ENCODE data around the gene KIAA0930. TPM values are rescaled to one million over a fixed set of nuclear protein-coding genes. Genes with fewer than 3 reads are reported as not detected.

KIAA0930 gene
- total and polyA plus RNA-seq, 5 donors = 14.8 to 34.1 (median 23.6) TPM

DNA sequence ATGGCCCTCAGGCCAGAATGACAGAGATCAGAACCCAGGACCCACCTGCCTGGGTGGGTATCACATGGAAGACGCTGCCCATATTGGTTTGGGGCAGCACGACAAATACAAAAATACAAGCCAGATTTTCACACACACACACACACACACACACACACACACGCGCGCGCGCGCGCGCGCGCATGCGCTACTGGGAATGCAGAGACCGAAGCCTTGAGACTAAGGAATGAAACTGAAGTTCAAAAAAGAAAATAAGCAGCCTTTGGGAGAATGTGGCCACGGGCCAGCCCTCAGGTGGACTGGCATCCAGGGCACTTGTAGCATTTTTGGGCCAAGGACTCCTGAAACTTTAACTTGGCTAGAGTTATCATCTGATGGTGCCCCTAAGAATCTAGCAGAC lies 98.3 kb downstream of the KIAA0930 start:
- Histone ChIP-seq H3K27me3 (ENCODE audit: control insufficient read depth, insufficient read depth) (no peaks in the 10 kb centered on the region), H3K27ac (ENCODE audit: low read length) (no peak overlapping the region), H3K4me3 (ENCODE audit: low read length) (no peak overlapping the region), H3K9me3 (ENCODE audit: control insufficient read depth, low read length) (no peaks in the 10 kb centered on the region), H3K4me1 (ENCODE audit: control insufficient read depth, insufficient read depth, low read length) (no peaks in the 10 kb centered on the region)
- intact Hi-C loops (cut with DNase I) = no loop called here
- 88% methylated on average over 15 of the region's 15 CpGs for WGBS
- DNase-seq (no peak), ATAC-seq (no peak)

Small RNA genes lying within 50 kb of the gene (microRNA-seq; reads per million reads assigned to microRNA genes)
- 1.1 to 5.5 reads per million in 2 donors for gene MIR1249

Other genes with a start within 250 kb of the KIAA0930 start
- gene PHF21B, start 230.9 kb downstream of the KIAA0930 start, total RNA-seq = 1 to 10 TPM in 3 of 4 donors, under 1 TPM in 1; 0.97 to 1.9 (median 1.3) TPM
- gene PHF21B, start 230.9 kb downstream of the KIAA0930 start, polyA plus RNA-seq = 0.50 TPM
- gene NUP50, start 77.0 kb downstream of the KIAA0930 start, total RNA-seq = 10 to 100 TPM; 15.3 to 24.8 (median 19.7) TPM
- gene NUP50, start 77.0 kb downstream of the KIAA0930 start, polyA plus RNA-seq = 5.8 TPM
- gene UPK3A, start 44.1 kb upstream of the KIAA0930 start, total RNA-seq = not detected
- not detected for gene UPK3A, start 44.1 kb upstream of the KIAA0930 start, polyA plus RNA-seq
- 10 to 100 TPM; 26.5 to 31.8 (median 28.4) TPM for gene FAM118A, start 69.0 kb upstream of the KIAA0930 start, total RNA-seq
- gene FAM118A, start 69.0 kb upstream of the KIAA0930 start, polyA plus RNA-seq = 21.1 TPM
- gene SMC1B, start 172.7 kb upstream of the KIAA0930 start, total RNA-seq = not detected
- gene SMC1B, start 172.7 kb upstream of the KIAA0930 start, polyA plus RNA-seq = not detected
- gene RIBC2, start 172.8 kb upstream of the KIAA0930 start, total RNA-seq = under 1 TPM in 1 of 4 donors, not detected in 3; 0.29 TPM
- 0.16 TPM for gene RIBC2, start 172.8 kb upstream of the KIAA0930 start, polyA plus RNA-seq